NCI-H146 treated with DMSO at 0.1 percent for 48 hours (cell line): ENCODE measurements around the gene CD300A.
A peak's percentile ranks its signal among the peaks of the same experiment; 100 is the strongest.

Experiments used
- DNase-seq: peaks from one replicate; lab custom pipeline; 2025; ENCODE audit not compliant: unreplicated experiment; lab: John Stamatoyannopoulos, UW

CD300A gene

DNA sequence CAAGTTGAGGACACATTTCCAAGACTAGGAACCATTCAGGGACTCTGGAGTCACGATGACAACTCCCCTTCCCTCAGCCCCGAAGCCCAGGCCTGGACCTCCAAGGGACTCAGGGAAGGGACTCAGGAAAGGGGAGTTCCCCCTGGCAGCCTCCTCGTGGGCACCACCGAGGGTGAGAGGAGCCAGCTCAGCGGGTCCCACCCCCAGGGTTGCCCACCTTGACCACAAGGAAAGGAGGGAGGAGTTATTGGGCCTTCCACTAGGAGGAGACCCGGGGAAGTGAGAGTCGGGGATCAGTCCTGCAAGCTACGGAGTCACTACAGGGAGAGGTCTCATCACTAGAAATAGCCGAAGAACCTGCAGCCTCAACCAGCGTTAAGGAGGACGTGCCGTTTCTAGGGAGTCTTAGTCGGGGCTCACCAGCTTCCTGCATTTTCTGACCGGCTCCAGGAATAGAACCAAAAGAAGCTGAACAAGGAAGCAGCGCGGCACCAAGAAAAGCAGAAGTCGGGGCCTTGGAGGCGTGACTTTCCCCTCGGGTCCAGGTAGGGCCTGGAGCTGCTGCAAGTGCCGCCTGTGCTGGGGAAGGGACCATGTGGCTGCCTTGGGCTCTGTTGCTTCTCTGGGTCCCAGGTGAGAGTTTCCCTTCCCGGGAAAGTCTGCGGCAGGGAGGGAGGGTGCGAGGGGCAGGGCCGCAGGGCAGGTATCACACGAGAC is at the start of gene CD300A:
Gene CD300A (plus strand): TSS at position 524 of the 717 bp plus-strand sequence. CDS start 70 bp downstream, at position 594.
- no peak for DNase-seq

DNA sequence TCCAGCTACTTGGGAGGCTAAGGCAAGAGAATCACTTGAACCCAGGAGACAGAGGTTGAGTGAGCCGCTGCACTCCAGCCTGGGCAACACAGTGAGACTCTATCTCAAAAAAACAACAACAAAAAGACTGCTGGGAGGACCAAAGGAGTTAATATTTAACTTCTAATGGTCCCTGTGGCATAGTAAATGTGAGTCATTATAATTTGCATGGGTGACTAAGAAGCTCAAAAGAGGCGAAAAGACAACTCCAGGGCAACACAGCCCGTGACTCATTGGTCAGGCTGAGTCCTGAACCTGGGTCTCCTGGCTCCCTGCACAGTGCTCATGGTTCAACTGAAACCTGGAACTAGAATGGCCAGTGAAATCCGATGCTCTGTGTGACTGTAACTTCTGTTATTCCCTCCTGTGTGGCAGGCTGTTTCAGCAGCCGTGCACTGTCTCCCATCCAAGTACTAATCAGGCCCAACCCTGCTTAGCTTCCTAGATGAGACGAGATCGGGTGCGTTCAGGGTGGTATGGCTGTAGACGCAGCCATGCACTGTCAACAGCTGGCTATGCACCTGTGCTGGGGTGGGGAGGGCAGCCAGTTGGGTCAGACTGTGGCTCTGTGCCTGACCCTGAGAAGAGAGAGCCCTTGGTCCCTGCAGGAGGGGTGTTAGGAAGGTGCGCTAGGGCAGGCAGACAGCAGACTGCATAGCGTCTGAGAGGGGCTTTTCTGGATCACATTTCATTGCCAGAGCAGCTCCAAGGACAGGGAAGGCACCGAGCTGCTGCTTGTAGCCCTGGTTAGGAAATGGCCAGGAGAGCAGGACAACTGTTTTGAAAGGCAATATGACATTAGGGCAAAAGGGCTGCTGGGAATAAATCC is 49.0 kb upstream of the CD300A start:
- DNase-seq: no peak

DNA sequence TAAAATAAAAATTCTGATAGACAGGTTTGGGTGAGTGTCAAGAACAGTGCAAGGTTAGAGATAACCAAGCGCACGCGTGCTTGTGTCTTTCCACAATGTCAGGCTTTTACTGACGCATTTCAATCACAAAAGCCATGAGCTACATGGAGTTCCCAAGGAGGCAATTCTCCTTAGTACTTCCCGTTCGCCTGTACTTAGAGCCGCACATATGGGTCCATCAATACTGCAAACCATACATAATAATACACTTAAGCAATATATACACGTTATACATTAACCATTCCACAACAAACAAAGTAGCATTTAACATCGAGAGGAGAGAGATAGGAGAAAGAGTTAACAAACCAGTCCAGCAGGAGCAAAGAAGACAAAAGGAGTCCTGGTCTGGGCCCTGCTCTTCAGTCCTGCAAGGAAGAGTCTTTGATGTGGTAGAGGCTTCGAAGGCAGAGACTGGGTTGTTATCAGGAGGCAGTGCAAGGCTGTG is 46.5 kb upstream of the CD300A start:
- DNase-seq: no peak

DNA sequence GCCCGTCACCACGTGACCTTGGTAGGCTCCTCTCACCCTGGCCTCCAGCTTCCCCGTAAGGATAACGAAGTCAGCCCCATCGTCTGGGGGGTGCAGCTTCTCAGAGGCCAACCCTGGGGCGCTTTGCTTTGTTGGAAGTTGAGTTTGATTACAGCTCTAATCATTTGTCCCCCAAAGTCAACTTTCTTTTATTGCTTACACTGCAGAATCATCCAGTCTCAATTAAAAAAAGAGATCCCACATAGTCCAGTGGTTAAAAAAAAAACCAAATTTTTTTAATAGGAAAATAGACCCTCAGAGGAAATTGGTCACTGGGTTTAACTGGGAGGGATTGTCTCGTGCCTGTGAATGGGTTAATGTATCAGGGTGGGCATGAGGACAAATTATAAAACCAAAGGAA is 42.3 kb upstream of the CD300A start:
- no peak for DNase-seq

DNA sequence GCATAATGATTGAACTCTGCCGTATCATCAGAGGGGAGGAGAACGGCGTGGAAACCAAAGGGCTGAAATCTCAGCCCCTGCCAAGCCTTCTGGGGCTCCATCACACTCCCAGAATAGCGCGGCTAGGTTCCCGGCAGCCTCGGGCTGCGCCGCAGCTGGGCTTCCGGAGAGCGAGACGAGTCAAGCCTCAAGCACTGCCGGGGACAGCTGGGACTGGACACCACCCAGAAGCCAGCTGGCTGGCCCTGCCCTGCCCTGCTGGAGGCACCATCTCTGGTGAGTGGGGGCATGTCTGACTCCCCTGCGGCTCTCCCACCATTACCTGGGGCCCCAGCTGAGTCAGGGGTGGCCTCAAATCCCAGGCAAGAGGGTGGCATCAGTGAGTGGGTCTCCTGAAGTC is 41.8 kb upstream of the CD300A start:
- no peak for DNase-seq

DNA sequence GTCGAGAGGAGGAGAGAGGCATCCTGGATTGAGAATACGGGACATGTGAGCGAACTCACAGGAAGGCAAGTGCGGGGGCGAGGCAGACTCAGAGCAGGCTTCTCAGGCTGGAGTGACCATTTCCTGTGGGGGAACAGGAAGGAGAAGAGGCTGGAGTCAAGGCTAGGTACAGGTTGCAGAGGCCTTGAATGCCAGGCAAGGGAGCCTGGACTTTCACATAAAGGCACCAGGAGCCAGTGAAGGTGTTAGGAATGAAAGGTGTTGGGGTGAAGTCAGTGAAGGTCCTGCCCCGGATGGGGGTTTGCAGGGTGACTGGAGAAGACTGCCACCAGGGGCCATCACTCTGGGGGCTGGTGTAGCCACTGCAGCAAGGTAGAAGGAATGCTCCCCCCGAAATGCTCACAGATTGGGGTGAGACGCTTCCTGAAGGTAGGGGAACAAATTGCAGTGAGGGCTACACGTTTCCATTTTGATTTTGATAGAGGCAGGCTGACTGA is 39.8 kb upstream of the CD300A start:
- DNase-seq: no peak

DNA sequence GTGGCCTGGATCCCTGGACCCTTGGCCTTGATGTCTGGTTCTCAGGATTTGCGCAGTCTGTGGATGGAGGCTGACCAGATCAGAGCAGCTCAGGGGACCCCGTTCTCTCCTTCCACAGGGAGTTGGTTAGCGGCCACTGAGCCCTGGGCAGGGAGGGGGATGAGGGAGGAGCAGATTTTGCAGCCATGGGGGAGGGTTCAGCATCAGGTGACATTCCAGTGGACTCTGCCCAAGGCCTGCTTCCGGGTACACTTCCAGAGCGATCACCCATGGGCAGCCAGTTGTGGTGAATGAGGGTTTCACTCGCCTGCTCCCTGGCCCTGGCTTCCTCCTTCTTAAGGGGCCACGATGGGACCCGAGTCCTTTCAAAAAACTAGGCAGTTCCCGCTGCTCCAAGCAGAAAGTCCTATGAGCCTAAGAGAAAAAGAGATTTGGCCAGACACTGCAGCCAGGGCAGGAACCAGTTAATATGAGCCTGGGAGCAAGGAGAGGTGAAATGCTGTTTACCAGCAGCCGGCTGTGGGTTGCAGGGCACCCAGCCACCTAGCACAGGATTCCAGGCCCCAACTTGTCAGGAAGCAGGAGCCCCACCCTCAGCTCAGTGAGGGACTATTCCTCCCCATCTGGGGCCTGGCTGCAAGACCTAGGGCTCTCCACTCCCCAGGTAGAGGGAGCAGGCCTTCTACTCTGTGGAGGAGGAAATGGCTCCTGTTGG is 39.2 kb upstream of the CD300A start:
- no peak for DNase-seq

DNA sequence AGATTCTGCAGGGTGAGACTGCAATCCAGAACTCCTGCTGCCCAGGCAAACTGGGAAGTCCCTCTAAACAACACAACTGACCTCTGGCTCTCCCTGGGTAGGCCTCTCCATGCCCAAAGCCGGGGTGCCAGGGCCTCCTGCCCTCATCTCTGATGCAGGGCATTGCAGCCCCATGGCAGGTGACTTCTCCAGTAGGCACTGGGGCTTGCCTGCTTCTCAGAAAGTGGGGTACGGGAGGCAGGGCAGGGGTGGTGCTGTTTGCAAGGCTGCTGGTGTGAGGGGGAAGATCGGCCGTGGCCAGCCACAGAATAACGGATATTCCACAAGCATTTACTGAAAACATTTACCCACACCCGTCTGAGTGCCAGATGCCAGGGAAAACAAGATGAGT is 38.7 kb upstream of the CD300A start:
- DNase-seq: no peak

DNA sequence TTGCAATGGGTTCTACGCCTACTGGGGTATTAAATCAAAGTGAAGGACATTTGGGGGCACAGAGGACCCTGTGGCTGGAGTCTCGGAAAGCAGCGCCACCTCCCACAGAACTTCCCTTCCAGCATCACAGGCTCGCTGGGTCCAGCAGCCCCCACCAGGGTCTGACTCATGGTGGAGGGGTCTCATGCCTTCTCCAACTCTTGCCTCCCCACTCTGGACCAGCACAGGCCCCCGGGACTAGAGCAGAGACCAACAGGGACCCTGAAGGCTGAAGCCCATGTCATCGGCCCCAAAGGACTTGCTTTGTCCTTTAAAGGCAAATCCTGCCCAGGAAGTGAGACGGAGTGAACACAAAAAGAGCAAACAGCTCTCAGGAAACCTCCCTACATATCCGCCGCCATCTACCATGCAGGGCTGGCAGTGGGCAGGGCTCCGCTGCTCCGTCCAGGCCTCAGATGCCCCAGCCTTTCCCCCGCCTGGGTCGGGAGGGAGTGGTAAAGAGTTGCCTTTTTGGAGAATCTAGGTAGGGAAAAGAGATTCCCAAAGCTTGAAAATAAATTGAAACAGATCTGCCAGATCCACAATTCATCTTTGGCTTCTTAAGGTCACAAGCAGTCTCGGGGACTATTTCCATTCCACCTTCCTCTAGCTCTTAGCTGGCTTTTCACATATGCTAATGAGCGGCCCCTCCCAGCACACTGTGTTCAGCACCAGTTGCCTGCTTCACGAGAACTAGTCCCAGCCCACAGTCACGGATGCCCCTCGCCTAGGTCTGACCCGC is 36.6 kb upstream of the CD300A start:
- DNase-seq: no peak

DNA sequence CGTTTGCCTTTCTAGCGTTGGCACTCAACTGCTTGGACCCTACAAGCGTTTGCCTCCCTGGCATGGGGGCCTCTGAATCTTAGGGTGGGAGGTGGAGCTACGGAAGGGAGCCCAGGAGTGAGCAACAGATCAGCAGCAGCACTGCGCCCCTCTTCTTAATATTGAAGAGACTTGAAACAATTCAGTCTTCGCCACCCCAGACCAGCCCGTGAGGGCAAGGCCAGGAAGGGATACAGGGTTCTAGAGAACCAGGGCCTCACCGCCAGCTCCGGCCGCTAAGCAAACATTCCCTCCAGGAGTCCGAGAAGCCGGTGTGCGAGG is 36.1 kb upstream of the CD300A start:
- DNase-seq: no peak

DNA sequence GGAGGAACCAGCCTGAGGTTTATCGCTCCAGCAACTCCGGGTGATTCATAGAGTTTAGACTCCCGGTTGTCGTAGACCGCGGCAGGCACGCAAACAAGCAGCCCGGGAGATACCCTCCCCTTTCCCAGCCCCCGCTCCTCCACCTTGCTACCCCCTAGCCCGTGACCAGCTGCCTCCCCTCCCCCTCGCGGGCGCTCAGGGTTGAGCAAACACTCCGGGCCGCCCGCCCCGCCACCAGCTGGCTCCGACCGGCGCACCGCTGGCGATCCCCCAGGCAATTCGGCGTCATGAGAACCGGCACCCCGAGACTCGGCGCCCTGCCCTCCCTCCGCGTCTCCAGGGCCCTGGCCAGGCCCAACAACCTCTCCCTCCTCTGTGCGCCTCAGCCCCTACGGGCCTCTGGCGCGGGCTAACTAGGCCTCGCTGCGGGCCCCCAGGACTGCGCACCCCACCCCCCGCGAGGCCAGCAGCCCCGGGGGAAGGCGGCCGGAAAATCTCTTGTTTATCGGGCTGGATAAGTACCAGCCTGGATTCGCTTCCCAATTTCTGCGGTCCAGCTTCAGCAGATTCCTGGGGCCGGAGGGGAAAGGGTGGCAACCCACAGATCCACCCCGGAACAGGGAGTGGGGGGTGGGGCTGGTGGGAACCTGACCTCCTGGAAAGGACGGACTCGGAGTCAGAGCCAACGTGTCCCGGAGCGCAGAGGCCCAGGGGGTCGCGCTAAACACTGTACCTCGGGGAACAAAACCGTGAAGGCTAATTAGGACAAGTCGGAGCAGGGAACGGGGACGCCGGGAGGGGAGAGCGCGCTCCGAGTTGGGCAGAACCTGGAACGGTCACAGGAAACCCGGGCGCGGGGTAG is 35.5 kb upstream of the CD300A start:
- peak; percentile 7 for DNase-seq

DNA sequence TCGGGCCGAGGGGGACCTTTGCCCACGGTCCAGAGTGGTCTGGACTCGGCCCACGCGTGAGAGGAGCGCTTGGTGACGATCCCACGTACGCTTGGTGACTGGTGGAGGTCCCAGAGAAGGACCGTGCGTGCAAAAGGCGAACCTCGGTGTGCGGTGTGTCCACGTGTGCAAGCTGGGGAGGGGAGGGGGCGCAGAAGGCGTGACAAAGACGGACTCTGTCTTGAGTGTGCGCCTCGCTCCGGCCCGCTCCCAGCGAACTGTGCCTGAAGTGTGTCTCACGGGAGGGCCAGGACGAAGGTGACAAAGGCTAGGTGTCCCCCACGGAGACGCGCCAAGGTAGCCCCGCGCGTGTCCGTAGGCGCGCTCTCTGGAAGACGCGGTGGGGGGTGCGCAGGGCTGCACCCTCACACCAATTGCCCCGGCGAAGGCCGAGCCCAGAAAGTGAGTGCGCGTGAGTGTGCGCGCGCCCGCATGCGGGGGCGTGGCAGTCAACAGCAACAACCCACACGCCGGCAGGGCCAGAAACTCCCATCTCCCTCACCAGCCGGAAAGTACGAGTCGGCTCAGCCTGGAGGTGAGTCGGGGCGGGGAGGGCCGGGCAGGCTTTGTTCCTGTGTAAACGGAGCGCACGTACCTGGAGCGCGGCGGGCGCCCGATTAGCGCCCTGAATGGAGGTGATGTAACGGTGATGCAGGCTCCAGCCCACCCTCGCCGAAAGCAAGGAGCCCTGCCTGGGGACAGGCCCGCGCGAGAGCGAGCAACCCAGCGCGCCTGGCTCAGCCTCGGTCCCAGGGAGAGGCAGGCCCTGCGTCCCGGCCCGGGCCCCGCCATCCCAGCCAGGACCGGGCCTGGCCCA is 34.6 kb upstream of the CD300A start, which contains the start of gene GPRC5C:
Gene GPRC5C (plus strand): TSS at position 521 of the 856 bp plus-strand sequence. CDS start 7,689 bp downstream, outside the sequence.
- DNase-seq: peak; percentile 24

DNA sequence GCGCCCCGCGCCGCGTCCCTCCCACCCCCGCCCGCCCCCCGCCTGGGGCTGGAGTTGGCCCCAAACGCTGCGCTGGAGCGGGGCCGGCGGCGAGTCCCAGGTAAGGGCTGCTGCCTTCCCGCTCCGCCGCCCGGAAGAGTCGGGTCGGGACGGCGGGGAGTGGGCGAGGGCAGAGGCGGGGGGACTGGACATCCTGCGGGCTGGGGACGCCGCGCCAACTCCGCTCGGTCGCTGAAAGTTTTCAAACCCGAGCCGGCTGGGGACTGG is 34.1 kb upstream of the CD300A start:
- no peak for DNase-seq

DNA sequence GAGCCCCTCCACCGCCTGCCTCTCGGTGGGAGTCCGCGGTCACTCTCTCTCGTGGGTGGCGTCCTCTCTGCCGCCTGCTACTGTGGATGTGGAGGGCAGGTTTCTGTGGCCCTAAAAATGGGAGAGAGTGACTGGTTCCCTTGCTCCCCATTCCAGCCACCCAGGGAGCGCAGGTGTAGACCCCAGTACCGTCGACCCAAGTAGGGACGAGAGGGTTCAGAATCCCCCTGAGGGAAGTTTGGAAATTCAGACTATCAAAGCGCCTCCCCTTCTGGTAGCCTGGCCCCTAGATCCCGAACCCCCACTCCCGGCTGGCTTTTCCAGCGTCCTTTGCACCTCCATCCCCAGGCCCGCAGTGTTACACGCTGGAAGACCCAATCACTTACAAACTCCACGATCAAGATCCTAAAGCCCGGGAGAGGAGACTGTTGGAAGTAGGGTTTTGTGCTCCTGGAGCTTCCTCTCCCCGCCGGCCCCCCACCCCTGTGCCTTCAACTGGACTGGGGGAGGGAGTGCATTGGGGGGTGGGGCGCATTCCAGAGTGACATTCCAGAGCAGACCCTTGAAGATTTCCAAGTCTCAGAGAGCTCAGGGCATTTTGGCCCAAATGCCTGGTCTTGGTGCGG is 33.6 kb upstream of the CD300A start:
- DNase-seq: no peak

DNA sequence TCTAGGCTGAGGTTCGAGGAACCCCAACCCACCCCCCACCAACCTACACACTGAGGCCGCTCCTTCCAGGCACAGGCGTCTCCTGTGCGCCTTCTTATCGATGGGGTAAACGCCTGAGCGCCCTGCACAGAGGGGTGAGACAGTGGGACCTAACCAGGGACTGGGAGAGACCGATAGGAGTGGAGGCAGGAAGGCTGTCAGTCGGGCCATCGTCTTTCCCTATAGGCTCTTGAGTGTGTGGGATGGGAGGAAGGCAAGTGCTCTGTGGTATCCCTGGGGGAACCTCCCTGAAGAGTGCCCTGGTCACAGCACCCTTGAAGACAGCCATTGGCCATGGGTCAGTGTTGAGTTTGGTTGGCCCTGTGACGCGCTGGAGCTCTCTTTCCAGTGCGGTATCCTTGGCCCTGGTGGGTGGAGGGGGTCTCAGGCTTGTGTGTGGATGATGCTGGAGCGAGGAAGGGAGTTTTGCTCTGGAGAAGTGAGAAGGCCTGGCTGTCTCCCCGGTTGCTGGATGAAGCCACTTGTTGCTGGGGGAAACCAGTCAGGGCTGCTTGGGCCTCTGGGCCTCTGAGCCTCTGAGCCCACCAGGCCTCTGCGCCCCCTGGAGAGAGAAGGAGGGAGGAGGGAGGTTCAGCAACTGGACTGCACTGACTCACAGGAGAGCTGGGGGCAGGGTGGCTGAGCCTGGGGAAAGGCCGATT is 32.9 kb upstream of the CD300A start:
- no peak for DNase-seq

DNA sequence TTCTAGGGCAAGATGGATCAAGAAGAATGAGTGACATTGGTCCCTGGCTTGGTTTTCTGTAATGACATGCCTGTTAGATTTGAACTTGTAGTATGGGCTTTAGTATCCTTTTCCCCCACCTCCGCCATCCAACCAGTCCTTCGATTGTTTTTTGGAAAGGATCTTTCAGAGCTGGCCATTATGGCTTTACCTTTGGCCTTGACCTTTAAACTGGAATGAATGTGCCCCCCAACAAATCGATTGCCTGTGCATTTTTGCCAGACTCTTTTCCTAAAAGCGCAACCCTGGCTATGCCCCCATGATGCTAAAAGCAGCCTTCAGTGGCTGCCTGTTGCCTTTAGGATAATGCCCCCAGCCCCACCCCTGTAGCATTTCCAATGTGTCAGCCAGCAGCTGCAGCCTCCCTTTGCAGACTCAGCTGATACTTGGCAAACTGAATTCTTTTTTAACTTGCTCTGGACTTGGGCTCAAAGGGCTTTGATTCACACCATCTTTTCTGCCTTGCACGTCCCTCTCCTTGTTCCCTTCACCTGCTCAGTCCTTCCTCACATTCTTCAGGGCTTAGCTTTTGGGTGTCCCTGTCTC is 30.6 kb upstream of the CD300A start:
- no peak for DNase-seq

DNA sequence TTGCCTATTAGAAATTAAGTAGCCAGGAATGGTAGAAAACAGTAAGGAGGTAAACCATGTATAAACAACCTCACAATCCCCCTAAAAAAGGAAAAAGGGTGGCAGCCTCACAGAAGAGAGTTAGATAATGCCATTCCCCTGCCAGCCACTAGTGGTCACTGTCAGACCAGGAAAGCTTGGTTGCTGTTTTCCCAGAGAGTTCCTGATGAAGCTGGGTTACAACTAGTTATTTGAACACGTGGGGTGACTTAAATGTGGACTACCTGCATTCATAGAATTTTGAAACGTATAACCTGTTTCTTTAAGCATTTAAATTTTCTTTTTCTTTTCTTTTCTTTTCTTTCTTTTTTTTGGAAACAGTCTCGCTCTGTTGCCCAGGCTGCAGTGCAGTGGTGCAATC is 28.7 kb upstream of the CD300A start:
- DNase-seq: no peak
